GM13977 (cell line): ENCODE results near the gene PSMG3.

ENCODE experiments used
- DNase-seq: peaks from one replicate; pipeline ENCODE4 v3.0.0; 2012; ENCODE audit warnings: low spot score
- CTCF ChIP-seq: IDR thresholded peaks from 2 replicates; pipeline ENCODE4 v1.5.1; 2012; ENCODE audit warnings: mild to moderate bottlenecking, control low read depth; ENCODE audit not compliant: insufficient read depth; ENCODE audit errors: extremely low read depth, missing control alignments
- in situ Hi-C: fragments of 300-500 bp; cut with MboI; formaldehyde crosslinking; loops from one replicate; pipeline ENCODE4 v1.12.0; 2022; ENCODE audit warnings: low sequenced_read_pairs, low pct_unique_long_range_greater_than_20kb, mixed read lengths, inconsistent platforms; ENCODE audit not compliant: unreplicated experiment

PSMG3 gene

GRCh38 chr7:1546274-1546908, 23.4 kb downstream of the PSMG3 start:
- in situ Hi-C loops: no loop called here

GRCh38 chr7:1545417-1546246, 24.2 kb downstream of the PSMG3 start:
- TF ChIP-seq CTCF: peak; percentile 16
- no peak for DNase-seq
- in situ Hi-C loops: no loop called here

More at GRCh38 chr7:1546274-1546908, 23.4 kb downstream of the PSMG3 start:
- DNase-seq: no peak
- no peak for TF ChIP-seq CTCF

GRCh38 chr7:1544896-1545416, 24.9 kb downstream of the PSMG3 start:
- no peak for TF ChIP-seq CTCF
- in situ Hi-C loops: no loop called here
- no peak for DNase-seq

GRCh38 chr7:1544178-1544895, 25.5 kb downstream of the PSMG3 start:
- no peak for DNase-seq
- TF ChIP-seq CTCF: no peak
- in situ Hi-C loops: no loop called here

- TF ChIP-seq CTCF: no peak
- in situ Hi-C loops: no loop called here
- no peak for DNase-seq
These were observed 26.0 kb downstream of the PSMG3 start for GRCh38 chr7:1543826-1544177.
